Type B pancreatic cell (in vitro differentiated cells): ENCODE measurements around the gene PALMD. TPM values are rescaled to one million over a fixed set of nuclear protein-coding genes. Genes with fewer than 3 reads are reported as not detected.

Experiments used
- DNase-seq: peaks from one replicate; pipeline ENCODE4 v3.0.0; 2021; ENCODE audit warnings: mixed read lengths; ENCODE audit not compliant: unreplicated experiment; ENCODE audit errors: extremely low spot score
- H3K27ac Mint-ChIP-seq: 2 replicates; pipeline ENCODE4 v1.8.0; 2021; ENCODE audit warnings: mild to moderate bottlenecking, mixed read lengths
- H3K27me3 Mint-ChIP-seq: 2 replicates; pipeline ENCODE4 v1.8.0; 2021; ENCODE audit warnings: mixed read lengths
- H3K36me3 Mint-ChIP-seq: 2 replicates; pipeline ENCODE4 v1.8.0; 2021; ENCODE audit warnings: mixed read lengths
- H3K4me1 Mint-ChIP-seq: one replicate; pipeline ENCODE4 v1.8.0; 2021; ENCODE audit warnings: mixed read lengths; ENCODE audit not compliant: unreplicated experiment
- H3K4me3 Mint-ChIP-seq: 2 replicates; pipeline ENCODE4 v1.8.0; 2021; ENCODE audit warnings: mild to moderate bottlenecking, mixed read lengths
- H3K9me3 Mint-ChIP-seq: 2 replicates; pipeline ENCODE4 v1.8.0; 2021; ENCODE audit warnings: mixed read lengths
- total RNA-seq: library from RNA; stranded (reverse); gene quantifications from 2 replicates; pipeline ENCODE4 v1.2.1, GENCODE V29; 2021; ENCODE audit warnings: low replicate concordance
- TF ChIP-seq, protein P1 (sequence below): fragments of 200-600 bp; sonication (generic); conservative IDR thresholded peaks from 2 replicates; pipeline ENCODE4 v1.5.0; 2021; ENCODE audit warnings: antibody characterized with exemption, mild to moderate bottlenecking

The PALMD gene
- total RNA-seq, 1 donor from 2014 or later, result 2.0 TPM

DNA sequence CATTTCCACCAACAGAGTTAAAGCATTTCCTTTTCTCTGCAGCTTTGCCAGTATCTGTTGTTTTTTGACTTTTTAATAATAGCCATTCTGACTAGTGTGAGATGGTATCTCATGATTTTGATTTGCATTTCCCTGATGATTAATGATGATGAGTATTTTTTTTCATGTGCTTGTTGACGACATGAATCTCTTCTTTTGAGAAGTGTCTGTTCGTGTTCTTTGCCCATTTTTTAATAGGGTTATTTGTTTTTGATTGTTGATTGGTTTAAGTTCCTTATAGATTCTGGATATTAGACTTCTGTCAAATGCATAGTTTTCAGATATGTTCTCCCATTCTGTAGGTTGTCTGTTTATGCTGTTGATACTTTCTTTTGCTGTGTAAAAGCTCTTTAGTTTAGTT, 37.9 kb upstream of the PALMD start:
- Mint-ChIP-seq H3K36me3 (no peaks in the 10 kb centered on the region), H3K9me3 (peaks cover 6% of the 10 kb centered on the region)

DNA sequence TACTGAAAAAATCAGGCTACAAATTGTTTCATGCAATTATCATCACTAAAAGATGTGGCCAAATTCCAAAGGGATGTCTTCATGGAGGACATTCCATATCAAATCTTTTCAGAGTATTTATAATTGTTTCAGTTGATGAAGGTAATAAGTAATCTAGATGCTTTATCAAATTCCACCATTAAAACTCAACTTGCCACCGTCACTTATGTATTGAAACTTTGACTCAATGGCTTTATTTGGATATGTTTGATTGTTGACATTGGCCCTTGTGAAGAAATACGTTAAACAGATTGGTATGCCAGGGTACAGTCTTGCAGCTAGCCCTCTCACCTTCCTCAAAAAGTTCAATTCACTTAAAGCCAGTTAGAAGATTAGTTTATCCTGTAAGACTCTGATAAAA, 32.2 kb upstream of the PALMD start:
- Mint-ChIP-seq H3K36me3 (no peaks in the 10 kb centered on the region), H3K27me3 (no peaks in the 10 kb centered on the region), H3K4me3 (no peak overlapping the region), H3K9me3 (peaks cover 5% of the 10 kb centered on the region), H3K4me1 (peaks cover 6% of the 10 kb centered on the region), H3K27ac (no peak overlapping the region)
- TF ChIP-seq, protein P1, sequence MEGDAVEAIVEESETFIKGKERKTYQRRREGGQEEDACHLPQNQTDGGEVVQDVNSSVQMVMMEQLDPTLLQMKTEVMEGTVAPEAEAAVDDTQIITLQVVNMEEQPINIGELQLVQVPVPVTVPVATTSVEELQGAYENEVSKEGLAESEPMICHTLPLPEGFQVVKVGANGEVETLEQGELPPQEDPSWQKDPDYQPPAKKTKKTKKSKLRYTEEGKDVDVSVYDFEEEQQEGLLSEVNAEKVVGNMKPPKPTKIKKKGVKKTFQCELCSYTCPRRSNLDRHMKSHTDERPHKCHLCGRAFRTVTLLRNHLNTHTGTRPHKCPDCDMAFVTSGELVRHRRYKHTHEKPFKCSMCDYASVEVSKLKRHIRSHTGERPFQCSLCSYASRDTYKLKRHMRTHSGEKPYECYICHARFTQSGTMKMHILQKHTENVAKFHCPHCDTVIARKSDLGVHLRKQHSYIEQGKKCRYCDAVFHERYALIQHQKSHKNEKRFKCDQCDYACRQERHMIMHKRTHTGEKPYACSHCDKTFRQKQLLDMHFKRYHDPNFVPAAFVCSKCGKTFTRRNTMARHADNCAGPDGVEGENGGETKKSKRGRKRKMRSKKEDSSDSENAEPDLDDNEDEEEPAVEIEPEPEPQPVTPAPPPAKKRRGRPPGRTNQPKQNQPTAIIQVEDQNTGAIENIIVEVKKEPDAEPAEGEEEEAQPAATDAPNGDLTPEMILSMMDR, result no peak
- DNase-seq, result no peak

More for the DNA sequence above, 37.9 kb upstream of the PALMD start:
- Mint-ChIP-seq H3K4me1 (no peaks in the 10 kb centered on the region), H3K27ac (no peak overlapping the region), H3K4me3 (no peak overlapping the region), H3K27me3 (no peaks in the 10 kb centered on the region)
- DNase-seq, result no peak
- TF ChIP-seq, protein P1, result no peak

DNA sequence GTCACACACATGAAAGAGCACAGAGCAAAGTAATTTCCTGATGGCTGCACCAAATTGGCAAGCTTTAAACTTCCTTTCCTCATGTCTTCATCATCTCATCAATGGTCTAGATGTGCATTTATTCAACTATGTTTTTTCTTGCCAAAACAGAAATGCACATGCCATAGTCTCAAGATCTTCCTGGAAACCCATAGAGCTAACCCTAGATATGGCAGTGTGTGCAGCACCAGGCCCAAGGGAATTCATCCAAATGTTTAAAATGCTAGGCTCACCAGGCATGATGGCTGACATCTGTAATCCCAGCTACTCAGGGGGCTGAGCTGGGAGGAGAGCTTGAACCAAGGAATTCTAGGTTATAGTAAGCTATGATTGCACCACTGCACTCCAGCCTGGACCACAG, 31.2 kb upstream of the PALMD start:
- Mint-ChIP-seq H3K4me3 (no peak overlapping the region), H3K36me3 (no peaks in the 10 kb centered on the region), H3K27ac (no peak overlapping the region), H3K4me1 (peaks cover 6% of the 10 kb centered on the region), H3K9me3 (peaks cover 5% of the 10 kb centered on the region), H3K27me3 (no peaks in the 10 kb centered on the region)
- TF ChIP-seq, protein P1, result no peak
- DNase-seq, result no peak

DNA sequence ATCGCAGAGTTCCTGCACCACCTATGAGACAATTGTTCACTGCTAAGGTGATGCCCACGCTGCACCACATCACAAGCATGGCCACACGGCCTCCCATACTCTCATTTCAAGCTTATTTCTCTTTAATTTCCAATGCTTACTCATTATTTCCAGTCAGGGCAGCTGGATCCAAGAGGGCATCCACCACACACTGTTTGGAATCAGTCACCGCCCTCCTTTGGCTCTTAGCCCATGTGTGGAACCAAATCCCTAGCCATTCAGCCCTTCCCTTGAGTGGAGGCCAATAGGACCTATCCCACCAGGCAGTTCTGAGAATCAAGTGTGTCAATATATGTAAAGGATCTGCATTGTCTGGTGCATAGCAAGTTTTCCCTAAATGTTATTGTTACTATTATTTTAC, 26.3 kb upstream of the PALMD start:
- H3K4me1 Mint-ChIP-seq, result peaks cover 4% of the 10 kb centered on the region
- DNase-seq, result no peak
- H3K27me3 Mint-ChIP-seq, result no peaks in the 10 kb centered on the region
- H3K36me3 Mint-ChIP-seq, result no peaks in the 10 kb centered on the region
- no peak overlapping the region for H3K4me3 Mint-ChIP-seq
- no peak overlapping the region for H3K27ac Mint-ChIP-seq
- TF ChIP-seq, protein P1, result no peak
- peaks cover 5% of the 10 kb centered on the region for H3K9me3 Mint-ChIP-seq

DNA sequence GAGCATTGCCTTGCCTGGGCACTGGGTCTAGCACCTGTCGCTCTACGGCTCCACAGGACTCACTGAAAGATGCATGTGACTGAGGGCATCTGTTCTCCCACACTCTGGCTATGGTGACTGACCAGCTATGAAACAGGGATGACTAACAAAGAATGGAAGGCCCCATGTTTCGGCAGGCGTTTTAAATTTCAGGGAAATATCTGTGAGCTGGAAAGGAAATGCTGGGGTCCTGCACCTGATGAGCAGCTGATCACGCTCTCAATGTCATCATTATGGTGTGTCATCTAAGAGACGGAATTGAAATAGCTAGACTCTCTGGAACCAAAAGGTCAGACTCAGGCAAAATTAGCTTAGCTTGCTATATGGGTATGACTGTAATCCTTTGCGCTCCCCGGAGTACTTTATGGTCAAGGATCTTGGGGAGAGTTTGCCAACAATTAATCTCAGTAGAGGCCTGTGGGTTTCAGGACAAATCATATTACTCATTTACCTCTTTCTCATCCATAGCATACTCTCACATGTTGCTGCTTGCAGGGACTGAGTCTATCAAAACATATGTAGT, 24.5 kb upstream of the PALMD start:
- H3K9me3 Mint-ChIP-seq, result peaks cover 5% of the 10 kb centered on the region
- H3K27ac Mint-ChIP-seq, result no peak overlapping the region
- H3K36me3 Mint-ChIP-seq, result no peaks in the 10 kb centered on the region
- no peaks in the 10 kb centered on the region for H3K27me3 Mint-ChIP-seq
- TF ChIP-seq, protein P1, result no peak
- H3K4me1 Mint-ChIP-seq, result no peaks in the 10 kb centered on the region
- DNase-seq, result no peak
- no peak overlapping the region for H3K4me3 Mint-ChIP-seq
